Rectal smooth muscle tissue (tissue), 1 donor: ENCODE measurements around the gene MARK3.

ENCODE experiments used
- H3K27ac ChIP-seq: one replicate; pipeline ENCODE4 v1.7.0; 2013; ENCODE audit warnings: low read depth, low read length, inconsistent platforms
- H3K27me3 ChIP-seq: one replicate; pipeline ENCODE4 v1.7.0; 2013; ENCODE audit warnings: low read length; ENCODE audit not compliant: control insufficient read depth, insufficient read depth
- H3K36me3 ChIP-seq: one replicate; pipeline ENCODE4 v1.7.0; 2013; ENCODE audit warnings: low read length; ENCODE audit not compliant: control insufficient read depth, insufficient read depth
- H3K4me1 ChIP-seq: one replicate; pipeline ENCODE4 v1.7.0; 2013; ENCODE audit warnings: low read length; ENCODE audit not compliant: control insufficient read depth, insufficient read depth
- H3K4me3 ChIP-seq: one replicate; pipeline ENCODE4 v1.7.0; 2013; ENCODE audit warnings: low read length
- H3K9ac ChIP-seq: one replicate; pipeline ENCODE4 v1.7.0; 2013; ENCODE audit warnings: low read length

MARK3 gene

GRCh38 chr14:103392106-103392505, 6.9 kb downstream of the MARK3 start:
- Histone ChIP-seq H3K4me3 (no peak overlapping the region), H3K27me3 (no peaks in the 10 kb centered on the region), H3K27ac (no peak overlapping the region), H3K4me1 (peaks cover 19% of the 10 kb centered on the region), H3K9ac (no peak overlapping the region), H3K36me3 (no peaks in the 10 kb centered on the region)

- Histone ChIP-seq H3K36me3 (no peaks in the 10 kb centered on the region), H3K9ac (no peak overlapping the region), H3K4me1 (peaks cover 17% of the 10 kb centered on the region), H3K27me3 (no peaks in the 10 kb centered on the region), H3K4me3 (no peak overlapping the region), H3K27ac (no peak overlapping the region)
Observed at GRCh38 chr14:103392572-103392971, 7.4 kb downstream of the MARK3 start.

DNA sequence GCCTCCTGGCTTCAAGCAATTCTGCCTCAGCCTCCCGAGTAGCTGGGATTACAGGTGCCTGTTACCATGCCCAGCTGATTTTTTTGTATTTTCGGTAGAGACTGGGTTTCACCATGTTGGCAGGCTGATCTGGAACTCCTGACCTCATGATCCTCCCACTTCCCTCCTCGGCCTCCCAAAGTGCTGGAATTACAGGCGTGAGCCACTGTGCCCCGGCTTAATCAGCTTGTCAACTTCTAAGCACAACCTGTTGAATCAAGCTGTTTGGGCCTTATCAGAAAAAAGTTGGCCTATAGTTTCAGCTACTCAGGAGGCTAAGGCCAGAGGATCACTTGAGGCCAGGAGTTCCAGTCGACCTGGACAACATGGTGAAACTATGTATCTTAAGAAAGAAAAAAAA, 7.9 kb downstream of the MARK3 start:
- Histone ChIP-seq H3K27ac (no peak overlapping the region), H3K27me3 (no peaks in the 10 kb centered on the region), H3K4me1 (peaks cover 15% of the 10 kb centered on the region), H3K4me3 (no peak overlapping the region), H3K9ac (no peak overlapping the region), H3K36me3 (no peaks in the 10 kb centered on the region)

- peaks cover 18% of the 10 kb centered on the region for H3K4me1 ChIP-seq
Observed at GRCh38 chr14:103393676-103394626, 8.7 kb downstream of the MARK3 start.

GRCh38 chr14:103395244-103395643, 10.0 kb downstream of the MARK3 start:
- no peak overlapping the region for H3K4me3 ChIP-seq
- no peak overlapping the region for H3K9ac ChIP-seq
- no peak overlapping the region for H3K27ac ChIP-seq
- H3K4me1 ChIP-seq: peaks cover 18% of the 10 kb centered on the region
- no peaks in the 10 kb centered on the region for H3K27me3 ChIP-seq
- no peaks in the 10 kb centered on the region for H3K36me3 ChIP-seq

More at GRCh38 chr14:103393676-103394626, 8.7 kb downstream of the MARK3 start:
- no peak overlapping the region for H3K4me3 ChIP-seq
- no peak overlapping the region for H3K27ac ChIP-seq
- H3K36me3 ChIP-seq: no peaks in the 10 kb centered on the region
- H3K9ac ChIP-seq: no peak overlapping the region
- H3K27me3 ChIP-seq: no peaks in the 10 kb centered on the region

GRCh38 chr14:103396463-103396862, 11.2 kb downstream of the MARK3 start:
- H3K4me1 ChIP-seq: peaks cover 22% of the 10 kb centered on the region
- no peak overlapping the region for H3K4me3 ChIP-seq
- no peaks in the 10 kb centered on the region for H3K27me3 ChIP-seq
- H3K9ac ChIP-seq: no peak overlapping the region
- no peaks in the 10 kb centered on the region for H3K36me3 ChIP-seq
- H3K27ac ChIP-seq: no peak overlapping the region

DNA sequence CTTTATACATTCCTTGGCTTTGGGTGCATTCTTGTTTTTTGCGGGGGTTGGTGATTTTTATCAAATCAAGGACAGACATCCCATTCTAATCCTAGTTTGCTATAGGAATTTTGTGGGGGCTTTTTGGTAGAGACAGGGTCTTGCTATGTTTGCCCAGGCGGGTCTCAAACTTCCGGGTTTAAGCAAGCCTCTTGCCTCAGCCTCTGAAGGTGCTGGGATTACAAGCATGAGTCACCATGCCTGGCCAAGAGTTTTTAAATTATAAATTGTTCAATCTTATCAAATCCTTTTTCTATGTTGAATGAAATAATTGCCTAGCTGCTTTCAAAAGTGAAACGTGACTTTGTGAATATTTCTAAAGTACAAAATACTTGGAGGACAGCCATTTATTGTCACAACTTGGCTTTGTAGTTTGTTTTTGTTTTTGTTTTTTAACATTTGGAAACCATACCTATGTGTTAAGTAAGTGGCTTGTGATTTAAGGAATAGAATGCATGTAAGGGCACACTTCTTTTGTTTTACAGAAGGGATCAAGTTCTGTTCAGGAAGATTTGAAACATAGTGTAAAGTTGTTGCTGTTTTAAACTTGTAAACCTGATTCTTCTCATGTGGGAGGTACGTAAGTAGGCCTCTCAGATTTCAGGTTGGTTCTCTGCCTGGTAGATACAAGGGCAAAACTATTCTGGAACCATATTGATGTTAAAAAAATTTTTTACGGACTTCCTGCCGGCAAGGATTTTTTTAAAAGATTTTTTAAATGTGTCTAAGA, 13.4 kb downstream of the MARK3 start:
- peaks cover 29% of the 10 kb centered on the region for H3K4me1 ChIP-seq
- no peak overlapping the region for H3K27ac ChIP-seq
- no peak overlapping the region for H3K4me3 ChIP-seq
- no peaks in the 10 kb centered on the region for H3K27me3 ChIP-seq
- H3K36me3 ChIP-seq: no peaks in the 10 kb centered on the region
- no peak overlapping the region for H3K9ac ChIP-seq

GRCh38 chr14:103400537-103400936, 15.3 kb downstream of the MARK3 start:
- no peak overlapping the region for H3K27ac ChIP-seq
- no peaks in the 10 kb centered on the region for H3K27me3 ChIP-seq
- H3K4me1 ChIP-seq: peaks cover 18% of the 10 kb centered on the region
- no peaks in the 10 kb centered on the region for H3K36me3 ChIP-seq
- H3K4me3 ChIP-seq: no peak overlapping the region
- no peak overlapping the region for H3K9ac ChIP-seq

DNA sequence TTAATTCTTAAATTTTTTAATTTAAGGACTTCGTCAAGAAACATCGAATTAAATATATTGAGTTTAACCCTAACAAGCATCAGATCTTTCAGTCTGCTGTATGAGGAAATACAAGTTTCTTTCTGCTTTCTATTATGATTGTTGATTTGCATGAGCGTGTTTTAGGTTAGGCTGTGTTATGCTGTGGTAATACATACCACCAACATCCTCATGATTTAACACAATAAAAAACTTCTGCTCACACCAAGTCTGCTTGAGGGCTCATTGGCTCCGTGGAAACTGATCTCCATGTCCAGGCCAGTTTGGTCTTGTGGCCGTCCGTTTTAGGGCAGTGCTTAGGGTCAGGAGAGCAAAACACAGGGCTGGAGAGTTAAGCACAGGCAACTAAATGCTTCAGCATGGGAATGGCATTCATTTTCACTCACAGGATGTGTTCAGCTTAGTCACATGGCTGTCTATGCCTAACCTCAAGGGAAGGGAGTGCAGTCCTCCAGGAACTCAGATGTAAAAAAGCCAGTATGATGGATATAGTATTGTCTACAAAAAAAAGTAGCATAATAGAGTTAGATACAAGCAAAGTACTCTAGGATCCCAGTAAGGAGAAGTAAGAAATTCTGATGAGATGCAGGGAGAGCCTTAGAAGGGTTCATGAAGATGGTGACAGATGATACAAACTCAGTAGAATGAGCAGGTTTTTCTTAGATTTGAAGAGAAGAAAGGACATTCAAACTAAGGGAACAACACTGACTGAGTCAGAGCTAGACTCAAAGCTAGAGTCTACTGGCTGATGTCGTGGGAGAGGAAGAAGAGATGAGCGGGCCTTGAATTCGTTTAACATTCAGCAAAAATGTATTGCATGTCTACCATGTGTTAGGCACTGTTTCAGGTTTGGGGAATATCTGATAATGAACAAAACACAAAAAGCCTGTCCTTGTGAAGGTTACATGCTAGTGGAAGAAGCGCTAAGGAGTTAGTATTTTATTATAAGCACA, 16.3 kb downstream of the MARK3 start:
- H3K9ac ChIP-seq: no peak overlapping the region
- H3K27ac ChIP-seq: no peak overlapping the region
- H3K4me3 ChIP-seq: no peak overlapping the region
- H3K4me1 ChIP-seq: peaks cover 18% of the 10 kb centered on the region
- no peaks in the 10 kb centered on the region for H3K36me3 ChIP-seq
- no peaks in the 10 kb centered on the region for H3K27me3 ChIP-seq

DNA sequence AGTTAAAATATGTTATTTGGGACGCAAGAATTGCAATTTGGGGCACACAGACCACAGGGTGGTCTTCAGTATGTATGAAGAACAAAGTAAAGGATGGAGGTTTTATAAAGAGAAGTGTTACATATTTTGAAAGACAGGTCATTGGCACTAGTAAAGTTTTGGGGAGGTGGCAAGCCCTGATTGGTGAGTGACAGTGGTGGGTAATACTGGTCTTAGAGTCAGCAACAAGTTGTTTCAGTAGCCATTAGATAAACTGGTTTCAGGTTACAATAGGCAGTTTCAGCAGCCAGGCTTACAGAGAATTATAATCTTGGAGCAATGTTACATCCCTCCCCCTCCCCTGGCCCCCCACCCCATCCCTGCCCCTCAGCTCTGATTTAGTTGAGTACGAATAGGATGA, 17.5 kb downstream of the MARK3 start:
- H3K9ac ChIP-seq: no peak overlapping the region
- peaks cover 18% of the 10 kb centered on the region for H3K4me1 ChIP-seq
- H3K4me3 ChIP-seq: no peak overlapping the region
- no peak overlapping the region for H3K27ac ChIP-seq
- no peaks in the 10 kb centered on the region for H3K27me3 ChIP-seq
- H3K36me3 ChIP-seq: peaks cover 3% of the 10 kb centered on the region

- Histone ChIP-seq H3K9ac (no peak overlapping the region), H3K27me3 (no peaks in the 10 kb centered on the region), H3K4me1 (peaks cover 11% of the 10 kb centered on the region), H3K27ac (no peak overlapping the region), H3K4me3 (no peak overlapping the region), H3K36me3 (peaks cover 3% of the 10 kb centered on the region)
Observed at GRCh38 chr14:103404032-103404918, 19.1 kb downstream of the MARK3 start.
